SK-MEL-5 (cell line): ENCODE data around the gene CAB39L. TPM values are rescaled to one million over a fixed set of nuclear protein-coding genes. Genes with fewer than 3 reads are reported as not detected.

Experiments used
- DNase-seq: peaks from one replicate; pipeline ENCODE4 v3.0.0-alpha.2; 2016; ENCODE audit warnings: low read depth, low spot score
- in situ Hi-C: cut with HindIII; loops from 2 replicates; pipeline ENCODE4 v1.10.0; 2016; ENCODE audit warnings: low sequenced_read_pairs, high pct_unique_total_duplicates, low pct_unique_long_range_greater_than_20kb
- total RNA-seq: library from RNA; depleted of rRNA; stranded (reverse); fragments of >200 nt; shearing (Covaris generic); gene quantifications from 2 replicates; pipeline ENCODE4 v1.2.3, GENCODE V29; 2014; rRNA removed

The CAB39L gene
- total RNA-seq, 1 experiment from 2014 or later: 16.9 TPM

DNA sequence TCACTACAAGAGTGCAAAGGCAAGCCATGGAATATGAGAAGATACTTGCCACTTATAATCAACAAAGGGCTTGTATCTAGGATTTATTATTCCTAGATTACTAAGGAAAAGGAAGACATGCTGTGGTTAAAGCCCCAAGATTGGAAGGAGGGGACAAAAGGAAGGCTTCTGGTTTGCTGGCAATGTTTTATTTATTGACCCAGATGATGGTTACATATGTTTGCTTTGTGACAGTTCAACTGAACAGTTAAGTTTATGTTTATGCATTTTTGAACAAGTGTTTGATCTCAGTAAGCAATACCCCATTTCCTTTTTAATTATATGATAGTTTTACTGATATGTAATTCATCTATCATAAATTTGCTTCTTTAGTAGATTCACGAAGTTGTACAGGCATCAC, 155.9 kb downstream of the CAB39L start:
- in situ Hi-C loops: no loop called here
- DNase-seq: no peak

DNA sequence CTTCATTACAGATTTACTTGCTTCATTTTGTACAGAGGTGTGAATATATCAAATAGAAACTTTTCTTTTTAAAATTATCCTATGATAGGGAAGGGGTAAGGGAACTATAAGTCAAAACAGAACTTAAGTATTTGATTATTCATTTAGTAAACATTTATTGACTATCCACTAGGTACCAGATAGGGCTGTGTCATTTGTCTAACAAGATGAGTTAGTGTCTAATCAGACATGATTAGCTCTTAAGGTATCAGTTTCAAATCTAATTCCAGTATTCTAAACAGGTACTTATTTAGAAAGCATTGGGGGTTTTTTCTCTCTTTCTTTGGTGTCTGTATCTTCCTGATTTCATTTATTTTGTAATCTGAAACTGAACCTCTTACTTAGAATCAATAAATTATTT, 164.0 kb downstream of the CAB39L start:
- in situ Hi-C loops: no loop called here
- no peak for DNase-seq

DNA sequence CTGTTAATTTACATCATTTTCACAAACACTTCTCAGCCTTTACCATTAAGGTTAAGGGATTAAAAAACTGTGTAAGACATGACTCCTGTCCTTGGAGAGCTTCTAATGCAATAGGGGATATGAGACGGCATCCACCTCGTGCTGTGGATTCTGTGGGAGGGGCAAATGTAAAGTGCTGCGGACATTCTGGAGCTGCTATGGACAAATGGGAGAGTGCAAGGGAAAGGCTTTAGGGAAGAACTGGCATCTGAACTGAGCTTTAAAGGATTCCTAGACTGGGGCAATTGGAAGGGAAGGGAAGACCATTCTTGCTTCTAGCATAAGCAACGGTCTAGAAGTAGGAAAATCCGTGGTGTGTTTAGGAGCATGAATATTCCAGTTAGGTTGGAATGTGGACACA, 164.8 kb downstream of the CAB39L start:
- DNase-seq: no peak
- in situ Hi-C loops: no loop called here

DNA sequence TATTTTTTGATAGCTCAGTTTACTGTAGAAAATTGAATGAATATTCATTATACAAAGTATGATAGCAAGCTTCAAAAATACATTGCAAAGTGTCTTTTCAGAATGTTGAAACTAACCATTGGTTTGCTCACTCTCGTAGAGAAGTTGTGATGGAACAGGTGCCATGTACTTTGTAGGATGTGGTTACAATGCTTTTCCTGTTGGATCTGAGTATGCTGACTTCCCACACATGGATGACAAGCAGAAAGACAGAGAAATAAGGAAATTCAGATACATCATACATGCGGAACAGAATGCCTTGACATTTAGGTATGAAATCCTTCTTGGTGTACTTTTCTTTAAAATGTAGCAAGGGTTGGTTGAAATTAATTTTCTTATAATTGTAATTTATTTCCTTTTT, 165.7 kb downstream of the CAB39L start:
- no peak for DNase-seq
- in situ Hi-C loops: no loop called here

DNA sequence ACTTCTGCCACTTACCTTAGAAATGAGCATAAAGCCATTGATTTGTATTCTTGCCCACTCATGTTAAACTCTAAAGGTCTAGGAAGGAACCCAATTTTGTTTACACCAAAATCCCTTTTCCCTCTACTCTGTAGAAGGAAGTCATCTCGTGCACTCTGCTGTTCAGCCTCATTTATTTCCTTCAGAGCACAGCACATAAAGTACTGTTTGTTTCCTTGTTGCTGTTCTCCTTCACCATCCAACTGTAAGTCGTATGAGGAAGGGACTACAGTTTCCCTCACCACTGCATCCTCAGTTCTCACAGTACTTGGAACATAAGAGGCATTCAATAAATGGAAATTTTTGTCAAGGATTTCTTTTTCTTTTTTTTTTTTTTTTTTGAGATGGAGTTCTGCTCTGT, 171.6 kb downstream of the CAB39L start:
- in situ Hi-C loops: no loop called here

DNA sequence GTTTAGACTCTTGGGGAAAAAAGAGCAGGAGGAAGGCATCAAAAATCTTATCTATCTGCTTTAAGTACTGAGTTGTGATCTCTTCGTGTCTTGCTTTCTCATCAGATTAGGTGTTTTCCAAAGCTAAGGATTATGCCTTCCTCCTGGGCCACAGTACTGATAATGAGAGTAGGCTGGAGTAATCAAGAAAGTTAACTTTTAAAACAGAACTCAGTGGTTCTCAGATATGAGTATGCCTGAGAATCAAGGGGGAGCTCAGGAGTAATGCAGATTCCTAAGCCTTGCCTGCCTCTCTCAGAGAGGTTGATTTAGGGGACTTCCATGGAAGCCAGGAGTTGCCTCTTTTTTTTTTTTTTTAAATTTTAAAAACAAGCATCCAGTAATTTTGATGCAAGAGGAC, 172.6 kb downstream of the CAB39L start:
- DNase-seq: no peak
- in situ Hi-C loops: no loop called here

More for the DNA sequence above, 171.6 kb downstream of the CAB39L start:
- peak; percentile 47 for DNase-seq

DNA sequence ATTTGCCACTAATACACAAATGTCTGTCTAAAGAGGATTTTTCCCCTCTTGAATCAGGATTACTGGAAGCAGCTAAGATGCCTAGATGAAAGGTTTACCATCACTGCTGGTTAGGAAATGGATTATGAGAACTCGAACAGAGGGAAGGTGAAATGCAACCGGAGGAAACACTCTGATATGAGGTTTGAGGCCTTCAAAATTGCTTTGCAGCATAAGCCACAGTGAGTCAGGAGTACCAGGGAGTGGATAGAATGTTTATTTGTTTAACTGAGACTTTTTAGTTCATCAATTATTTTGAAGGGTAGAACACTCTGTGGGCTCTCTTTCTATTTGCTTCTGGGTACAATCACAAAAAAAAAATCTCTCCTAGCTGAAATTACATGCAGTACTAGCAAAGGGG, 178.0 kb downstream of the CAB39L start:
- no peak for DNase-seq
- in situ Hi-C loops: no loop called here

DNA sequence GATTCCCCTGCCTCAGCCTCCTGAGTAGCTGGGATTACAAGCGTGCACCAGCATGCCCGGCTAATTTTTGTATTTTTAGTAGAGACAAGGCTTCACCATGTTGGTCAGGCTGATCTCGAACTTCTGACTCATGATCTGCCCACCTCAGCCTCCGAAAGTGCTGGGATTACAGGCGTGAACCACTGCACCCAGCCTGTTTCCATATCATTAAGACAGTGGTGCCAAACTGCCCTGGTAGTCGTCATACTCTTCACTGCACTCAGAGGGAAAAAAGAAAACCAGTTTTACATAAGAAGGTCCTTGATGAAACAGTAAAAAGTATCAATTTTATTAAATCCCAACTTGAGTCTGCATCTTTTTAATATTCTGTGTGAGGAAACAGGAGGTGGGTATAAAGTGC, 181.2 kb downstream of the CAB39L start:
- DNase-seq: no peak
- in situ Hi-C loops: no loop called here

GRCh38 chr13:49259586-49259985, 184.3 kb downstream of the CAB39L start:
- in situ Hi-C loops: no loop called here
- DNase-seq: no peak

Other genes starting within 250 kb of the CAB39L start
- gene MLNR, start 223.7 kb downstream of the CAB39L start, total RNA-seq: 0.24 TPM in 1 of 2 replicates, not detected in the other
- gene CDADC1, start 196.1 kb downstream of the CAB39L start, total RNA-seq: 4.9 and 7.6 TPM in 2 replicates
- gene SETDB2, start 210 bp upstream of the CAB39L start, total RNA-seq: 40.3 and 44.5 TPM in 2 replicates
- 8.8 and 9.9 TPM in 2 replicates for gene PHF11, start 51.9 kb upstream of the CAB39L start, total RNA-seq
- gene RCBTB1, start 141.5 kb upstream of the CAB39L start, total RNA-seq: 17.6 and 18.0 TPM in 2 replicates
- gene ARL11, start 184.4 kb upstream of the CAB39L start, total RNA-seq: not detected in 2 replicates
- 97.8 and 114 TPM in 2 replicates for gene EBPL, start 247.4 kb upstream of the CAB39L start, total RNA-seq